ENCODE measurements around the gene NKX1-1.

The NKX1-1 gene

GRCh38 chr4:1451106-1451751 is 45.0 kb upstream of the NKX1-1 start:
- H3K36me3 ChIP-seq (replicated peaks; ENCODE audit: low read depth, low read length): no peaks in the 10 kb centered on the region
- no peaks in the 10 kb centered on the region; the same call in 1 of the 2 replicates for H3K9me3 ChIP-seq (ENCODE audit: insufficient read depth, low read length)
- no peak overlapping the region for H3K9ac ChIP-seq (ENCODE audit: low read length)
- no peaks in the 10 kb centered on the region for H3K4me1 ChIP-seq (ENCODE audit: low read length)
- no peaks in the 10 kb centered on the region for H4K20me1 ChIP-seq (ENCODE audit: insufficient read depth, low read length)
- no peaks in the 10 kb centered on the region for H3K79me2 ChIP-seq (ENCODE audit: low read length)
- H3K4me3 ChIP-seq (ENCODE audit: low read length): no peak overlapping the region
- H3K27ac ChIP-seq (ENCODE audit: low read length): no peak overlapping the region
- H3K4me2 ChIP-seq (ENCODE audit: low read length): no peak overlapping the region
- H3K27me3 ChIP-seq (ENCODE audit: low read depth, low read length): no peaks in the 10 kb centered on the region
- no peak for TF ChIP-seq EZH2phosphoT487 (IDR thresholded peaks at IDR 0.05; ENCODE audit: low read depth)
- no peak for TF ChIP-seq CTCF (IDR thresholded peaks at IDR 0.05; ENCODE audit: low read depth, low read length)
- H2AFZ ChIP-seq (ENCODE audit: low read depth, low read length): no peak overlapping the region

GRCh38 chr4:1449833-1450741 is 43.8 kb upstream of the NKX1-1 start:
- Histone ChIP-seq H3K4me3 (ENCODE audit: low read length) (no peak overlapping the region), H3K27me3 (ENCODE audit: low read depth, low read length) (no peaks in the 10 kb centered on the region), H3K27ac (ENCODE audit: low read length) (no peak overlapping the region), H2AFZ (ENCODE audit: low read depth, low read length) (no peak overlapping the region), H3K9ac (ENCODE audit: low read length) (no peak overlapping the region), H4K20me1 (ENCODE audit: insufficient read depth, low read length) (no peaks in the 10 kb centered on the region), H3K9me3 (ENCODE audit: insufficient read depth, low read length) (no peaks in the 10 kb centered on the region; the same call in 1 of the 2 replicates), H3K4me1 (ENCODE audit: low read length) (no peaks in the 10 kb centered on the region), H3K36me3 (replicated peaks; ENCODE audit: low read depth, low read length) (no peaks in the 10 kb centered on the region), H3K79me2 (ENCODE audit: low read length) (no peaks in the 10 kb centered on the region), H3K4me2 (ENCODE audit: low read length) (no peak overlapping the region)
- TF ChIP-seq EZH2phosphoT487 (IDR thresholded peaks at IDR 0.05; ENCODE audit: low read depth): no peak

GRCh38 chr4:1449475-1449832 is 43.2 kb upstream of the NKX1-1 start:
- no peaks in the 10 kb centered on the region; the same call in 1 of the 2 replicates for H3K9me3 ChIP-seq (ENCODE audit: insufficient read depth, low read length)
- H3K27ac ChIP-seq (ENCODE audit: low read length): no peak overlapping the region
- H3K4me3 ChIP-seq (ENCODE audit: low read length): no peak overlapping the region
- no peak overlapping the region for H2AFZ ChIP-seq (ENCODE audit: low read depth, low read length)
- no peaks in the 10 kb centered on the region for H3K79me2 ChIP-seq (ENCODE audit: low read length)
- no peaks in the 10 kb centered on the region for H3K27me3 ChIP-seq (ENCODE audit: low read depth, low read length)
- TF ChIP-seq EZH2phosphoT487 (IDR thresholded peaks at IDR 0.05; ENCODE audit: low read depth) (no peak), CTCF (IDR thresholded peaks at IDR 0.05; ENCODE audit: low read depth, low read length) (no peak)
- no peaks in the 10 kb centered on the region for H3K4me1 ChIP-seq (ENCODE audit: low read length)
- H3K36me3 ChIP-seq (replicated peaks; ENCODE audit: low read depth, low read length): no peaks in the 10 kb centered on the region
- no peaks in the 10 kb centered on the region for H4K20me1 ChIP-seq (ENCODE audit: insufficient read depth, low read length)
- H3K4me2 ChIP-seq (ENCODE audit: low read length): no peak overlapping the region
- H3K9ac ChIP-seq (ENCODE audit: low read length): no peak overlapping the region

- H4K20me1 ChIP-seq (ENCODE audit: insufficient read depth, low read length): no peaks in the 10 kb centered on the region
- H3K4me2 ChIP-seq (ENCODE audit: low read length): no peak overlapping the region
- H3K27ac ChIP-seq (ENCODE audit: low read length): no peak overlapping the region
- H2AFZ ChIP-seq (ENCODE audit: low read depth, low read length): no peak overlapping the region
- H3K9ac ChIP-seq (ENCODE audit: low read length): no peak overlapping the region
- H3K9me3 ChIP-seq (ENCODE audit: insufficient read depth, low read length): no peaks in the 10 kb centered on the region; the same call in 1 of the 2 replicates
- no peaks in the 10 kb centered on the region for H3K36me3 ChIP-seq (replicated peaks; ENCODE audit: low read depth, low read length)
- no peaks in the 10 kb centered on the region for H3K27me3 ChIP-seq (ENCODE audit: low read depth, low read length)
- no peak for TF ChIP-seq CTCF (IDR thresholded peaks at IDR 0.05; ENCODE audit: low read depth, low read length)
- TF ChIP-seq EZH2phosphoT487 (IDR thresholded peaks at IDR 0.05; ENCODE audit: low read depth): no peak
- no peaks in the 10 kb centered on the region for H3K4me1 ChIP-seq (ENCODE audit: low read length)
- H3K79me2 ChIP-seq (ENCODE audit: low read length): no peaks in the 10 kb centered on the region
- no peak overlapping the region for H3K4me3 ChIP-seq (ENCODE audit: low read length)
These were observed 42.6 kb upstream of the NKX1-1 start for GRCh38 chr4:1448589-1449420.
